HL-60 (cell line): ENCODE data around the gene PHF13.

Experiments
- DNase-seq, 2 experiments: peaks; one replicate each; pipeline ENCODE4 v3.0.0-alpha.2; 2010 to 2020; ENCODE audit warnings: low read depth in 1 of 2, low spot score in 1 of 2
- H3K27ac ChIP-seq: fragments of 250-450 bp; sonication (Bioruptor Pico); replicated peaks from 2 replicates; pipeline ENCODE4 v1.5.1; 2020; ENCODE audit warnings: mild to moderate bottlenecking, moderate library complexity
- H3K27me3 ChIP-seq: fragments of 250-450 bp; sonication (Bioruptor Pico); 2 replicates; pipeline ENCODE4 v1.5.1; 2021; ENCODE audit warnings: mild to moderate bottlenecking, moderate library complexity; ENCODE audit not compliant: insufficient read depth, poor library complexity, severe bottlenecking
- H3K4me3 ChIP-seq: replicated peaks from 2 replicates; pipeline ENCODE4 v1.5.1; 2011; ENCODE audit warnings: mild to moderate bottlenecking, control low read depth, low read length; ENCODE audit not compliant: insufficient read depth
- CTCF ChIP-seq: IDR thresholded peaks from one replicate; pipeline ENCODE4 v1.5.1; 2011; ENCODE audit warnings: low read length, control low read depth, inconsistent platforms; ENCODE audit not compliant: insufficient read depth
- GABPA ChIP-seq: IDR thresholded peaks from 2 replicates; pipeline ENCODE4 v1.6.1; 2012; ENCODE audit warnings: low read depth
- POLR2AphosphoS5 ChIP-seq: IDR thresholded peaks from 2 replicates; pipeline ENCODE4 v1.6.1; 2012; ENCODE audit warnings: low read depth
- REST ChIP-seq: IDR thresholded peaks from 2 replicates; pipeline ENCODE4 v1.6.1; 2012; ENCODE audit warnings: low read depth; ENCODE audit not compliant: insufficient replicate concordance
- SPI1 ChIP-seq: IDR thresholded peaks from 2 replicates; pipeline ENCODE4 v1.6.1; 2012; ENCODE audit warnings: low read depth, mild to moderate bottlenecking, borderline replicate concordance

The PHF13 gene

GRCh38 chr1:6584126-6585080 is 29.1 kb upstream of the PHF13 start:
- Histone ChIP-seq H3K27ac (no peak overlapping the region), H3K27me3 (no peaks in the 10 kb centered on the region), H3K4me3 (no peak overlapping the region)
- no peak for TF ChIP-seq REST
- no peak for TF ChIP-seq GABPA
- TF ChIP-seq POLR2AphosphoS5 = no peak
- TF ChIP-seq SPI1 = peak; percentile 67
- TF ChIP-seq CTCF = no peak
- peak in 1 of 2 experiments; percentile 27 for DNase-seq

- no peak overlapping the region for H3K27ac ChIP-seq
- no peak overlapping the region for H3K4me3 ChIP-seq
- TF ChIP-seq POLR2AphosphoS5 (no peak), REST (no peak), SPI1 (no peak), CTCF (no peak), GABPA (no peak)
- DNase-seq = peak in 1 of 2 experiments; percentile 41
- no peaks in the 10 kb centered on the region for H3K27me3 ChIP-seq
These were observed 28.3 kb upstream of the PHF13 start for GRCh38 chr1:6585081-6585722.

- no peak overlapping the region for H3K27ac ChIP-seq
- no peak for DNase-seq
- TF ChIP-seq REST (no peak), SPI1 (no peak), GABPA (no peak), CTCF (no peak), POLR2AphosphoS5 (no peak)
- H3K27me3 ChIP-seq = no peaks in the 10 kb centered on the region
- H3K4me3 ChIP-seq = no peak overlapping the region
These were observed 27.7 kb upstream of the PHF13 start for GRCh38 chr1:6585841-6586240.
